HEK293T (cell line): Measurements from ENCODE around the gene MACROH2A1.
"Not testable (repeated sequence)": the region's sequence is repeated elsewhere in the genome, so short reads cannot be mapped to it uniquely, and the experiment has no call there.

Source experiments
- CTCF ChIA-PET: fragments of 350-600 bp; formaldehyde crosslinking; extraction: SDS; loops from one replicate; lab custom pipeline; 2021; ENCODE audit warnings: antibody characterized with exemption, inconsistent platforms; lab: Yijun Ruan, JAX
- POLR2A ChIA-PET: fragments of 350-600 bp; formaldehyde crosslinking; extraction: SDS; loops from one replicate; lab custom pipeline; 2020; ENCODE audit warnings: antibody characterized with exemption, inconsistent platforms; lab: Yijun Ruan, JAX
- DNase-seq: peaks from one replicate; pipeline ENCODE4 v3.0.0; 2012; ENCODE audit warnings: mixed read lengths; ENCODE audit errors: extremely low spot score
- ARNT ChIP-seq: fragments of 450-650 bp; IDR thresholded peaks from 2 replicates; pipeline ENCODE4 v1.6.1; 2017; ENCODE audit warnings: mild to moderate bottlenecking
- BHLHE40 ChIP-seq: fragments of 450-650 bp; IDR thresholded peaks from 2 replicates; pipeline ENCODE4 v1.6.1; 2016; ENCODE audit warnings: mild to moderate bottlenecking, moderate library complexity, borderline replicate concordance
- CTBP1 ChIP-seq: fragments of 450-650 bp; IDR thresholded peaks from 2 replicates; pipeline ENCODE4 v1.6.1; 2016; ENCODE audit warnings: borderline replicate concordance
- ELF4 ChIP-seq: fragments of 450-650 bp; IDR thresholded peaks from 2 replicates; pipeline ENCODE4 v1.6.1; 2017; ENCODE audit warnings: antibody characterized with exemption
- FOXA1 ChIP-seq: fragments of 450-650 bp; IDR thresholded peaks from 2 replicates; pipeline ENCODE4 v1.6.1; 2016; ENCODE audit warnings: mild to moderate bottlenecking
- FOXK2 ChIP-seq: fragments of 450-650 bp; IDR thresholded peaks from 2 replicates; pipeline ENCODE4 v1.6.1; 2016; ENCODE audit warnings: mild to moderate bottlenecking
- FOXM1 ChIP-seq: fragments of 450-650 bp; IDR thresholded peaks from 2 replicates; pipeline ENCODE4 v1.6.1; 2017; ENCODE audit warnings: mild to moderate bottlenecking, borderline replicate concordance
- HDGF ChIP-seq: fragments of 450-650 bp; IDR thresholded peaks from 2 replicates; pipeline ENCODE4 v1.6.1; 2017; ENCODE audit warnings: antibody characterized with exemption, borderline replicate concordance
- L3MBTL2 ChIP-seq: fragments of 450-650 bp; conservative IDR thresholded peaks from 2 replicates; pipeline ENCODE4 v1.6.1; 2016; ENCODE audit warnings: mild to moderate bottlenecking
- LEF1 ChIP-seq: fragments of 450-650 bp; IDR thresholded peaks from 2 replicates; pipeline ENCODE4 v1.6.1; 2017; ENCODE audit warnings: mild to moderate bottlenecking, borderline replicate concordance
- NFRKB ChIP-seq: fragments of 450-650 bp; IDR thresholded peaks from 2 replicates; pipeline ENCODE4 v1.6.1; 2016; ENCODE audit warnings: mild to moderate bottlenecking, moderate library complexity
- SP1 ChIP-seq: fragments of 450-650 bp; IDR thresholded peaks from 2 replicates; pipeline ENCODE4 v1.6.1; 2017
- SUZ12 ChIP-seq: fragments of 450-650 bp; IDR thresholded peaks from 2 replicates; pipeline ENCODE4 v1.6.1; 2016; ENCODE audit warnings: mild to moderate bottlenecking
- TARDBP ChIP-seq: fragments of 450-650 bp; IDR thresholded peaks from 2 replicates; pipeline ENCODE4 v1.6.1; 2016
- ZNF384 ChIP-seq: fragments of 450-650 bp; IDR thresholded peaks from 2 replicates; pipeline ENCODE4 v1.6.1; 2016
- TF ChIP-seq, protein P1 (sequence below): fragments of 450-650 bp; IDR thresholded peaks from 2 replicates; pipeline ENCODE4 v1.6.1; 2016

Gene MACROH2A1

DNA sequence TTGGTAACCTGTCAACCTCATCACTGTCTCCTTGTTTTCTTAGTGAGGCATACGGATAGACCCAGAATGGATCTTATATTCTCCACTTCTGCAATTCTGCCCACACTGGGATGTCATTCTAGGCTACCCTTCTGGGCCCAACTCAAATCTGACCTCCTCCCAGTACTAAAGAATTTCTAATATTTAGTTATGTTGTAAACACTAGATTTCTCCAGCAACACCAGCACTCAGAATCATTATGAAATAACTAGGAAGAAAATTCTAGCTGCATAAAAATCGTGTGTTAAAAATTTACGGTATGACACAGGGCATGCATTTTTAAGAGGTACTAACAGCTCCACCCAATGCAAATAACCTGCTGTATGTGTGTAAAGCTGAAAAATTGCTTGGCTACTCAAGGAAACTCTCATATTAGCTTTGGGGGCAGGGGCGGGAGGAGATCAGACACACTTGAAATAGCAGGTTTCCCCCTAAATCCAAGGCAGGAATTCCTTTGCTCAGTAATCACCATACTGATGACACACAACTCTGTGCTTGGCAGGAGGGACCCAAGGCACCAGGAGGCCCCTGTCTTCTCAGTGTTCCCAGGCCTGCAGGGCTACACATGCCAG is 27.3 kb downstream of the MACROH2A1 start:
- CTCF ChIA-PET, result no interaction called here
- DNase-seq, result no peak
- TF ChIP-seq FOXA1, result no peak
- TF ChIP-seq FOXK2, result no peak
- no peak for TF ChIP-seq CTBP1
- no peak for TF ChIP-seq FOXM1
- TF ChIP-seq ARNT, result no peak
- POLR2A ChIA-PET, result no interaction called here

DNA sequence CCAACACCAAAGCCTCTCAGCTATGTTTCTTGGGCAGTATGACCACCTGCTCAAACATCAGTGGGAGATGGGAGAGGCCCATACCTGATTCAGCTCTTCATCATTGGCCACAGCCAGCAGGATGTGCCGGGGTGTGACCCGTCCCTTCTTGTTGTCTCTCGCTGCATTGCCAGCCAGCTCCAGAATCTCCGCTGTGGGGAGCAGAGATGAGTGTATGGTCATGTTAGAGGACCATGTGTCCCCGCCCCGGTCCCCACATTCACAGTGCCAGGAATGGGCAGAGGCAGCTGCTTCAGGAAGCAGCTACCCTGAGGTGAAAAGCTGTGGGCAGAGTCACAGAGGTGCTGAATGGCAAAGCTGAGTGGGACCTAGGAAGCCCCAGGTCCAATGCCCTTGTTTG is 29.1 kb downstream of the MACROH2A1 start:
- TF ChIP-seq NFRKB (no peak), ARNT (no peak), L3MBTL2 (no peak), FOXA1 (no peak), CTBP1 (no peak), SP1 (no peak)
- ChIA-PET POLR2A (no interaction called here), CTCF (no interaction called here)
- no peak for DNase-seq

DNA sequence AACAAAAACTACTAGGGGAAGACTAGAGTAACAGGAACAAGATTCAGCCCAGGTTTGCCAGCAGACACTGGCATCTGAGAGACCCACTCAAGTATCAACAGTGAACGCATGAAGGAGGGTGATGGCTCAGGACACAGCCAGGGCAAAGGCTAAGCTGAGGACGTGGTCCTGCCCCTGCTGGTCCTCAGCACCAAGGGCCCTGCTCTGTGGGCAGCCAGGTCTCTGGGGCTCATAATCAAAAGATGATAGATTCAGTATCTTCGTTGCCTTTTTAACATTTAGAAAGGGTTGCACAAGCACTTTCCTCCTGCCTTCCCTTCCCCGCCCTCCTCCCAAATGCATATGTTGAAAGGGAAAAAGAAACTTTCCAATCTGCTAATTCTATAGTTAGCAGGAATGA is 31.5 kb downstream of the MACROH2A1 start:
- ChIA-PET CTCF (no interaction called here), POLR2A (no interaction called here)
- TF ChIP-seq LEF1 (no peak), ELF4 (no peak), FOXK2 (no peak), CTBP1 (no peak), SUZ12 (no peak), HDGF (no peak), NFRKB (no peak), TARDBP (no peak), SP1 (no peak), FOXA1 (no peak), BHLHE40 (no peak), ZNF384 (no peak), L3MBTL2 (no peak), ARNT (no peak), FOXM1 (no peak)
- DNase-seq, result no peak

DNA sequence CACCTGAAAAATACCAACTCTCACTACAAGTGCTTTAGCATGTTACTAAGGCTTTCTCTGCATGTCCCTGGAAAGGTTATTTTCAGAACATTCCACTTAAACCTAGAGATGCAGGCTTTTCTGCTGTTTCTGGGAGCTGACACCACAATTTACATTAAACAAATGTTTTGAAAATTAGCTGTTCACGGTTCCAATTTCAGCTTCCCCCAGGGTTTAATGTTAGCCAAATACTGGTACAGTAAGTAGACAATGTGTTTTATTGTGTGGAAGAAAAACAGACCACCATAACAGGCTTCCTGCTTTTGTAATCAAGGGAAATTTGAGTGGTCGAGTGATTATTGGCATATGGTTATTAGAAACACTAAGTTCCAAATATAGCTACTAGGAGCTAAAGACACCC is 32.0 kb downstream of the MACROH2A1 start:
- POLR2A ChIA-PET, result no interaction called here
- no peak for DNase-seq
- TF ChIP-seq TARDBP, result no peak
- TF ChIP-seq, protein P1, sequence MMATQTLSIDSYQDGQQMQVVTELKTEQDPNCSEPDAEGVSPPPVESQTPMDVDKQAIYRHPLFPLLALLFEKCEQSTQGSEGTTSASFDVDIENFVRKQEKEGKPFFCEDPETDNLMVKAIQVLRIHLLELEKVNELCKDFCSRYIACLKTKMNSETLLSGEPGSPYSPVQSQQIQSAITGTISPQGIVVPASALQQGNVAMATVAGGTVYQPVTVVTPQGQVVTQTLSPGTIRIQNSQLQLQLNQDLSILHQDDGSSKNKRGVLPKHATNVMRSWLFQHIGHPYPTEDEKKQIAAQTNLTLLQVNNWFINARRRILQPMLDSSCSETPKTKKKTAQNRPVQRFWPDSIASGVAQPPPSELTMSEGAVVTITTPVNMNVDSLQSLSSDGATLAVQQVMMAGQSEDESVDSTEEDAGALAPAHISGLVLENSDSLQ, result no peak
- TF ChIP-seq NFRKB, result no peak
- no peak for TF ChIP-seq BHLHE40
- no peak for TF ChIP-seq ZNF384
- TF ChIP-seq ELF4, result no peak
- no peak for TF ChIP-seq FOXK2
- no peak for TF ChIP-seq FOXM1
- CTCF ChIA-PET, result no interaction called here

DNA sequence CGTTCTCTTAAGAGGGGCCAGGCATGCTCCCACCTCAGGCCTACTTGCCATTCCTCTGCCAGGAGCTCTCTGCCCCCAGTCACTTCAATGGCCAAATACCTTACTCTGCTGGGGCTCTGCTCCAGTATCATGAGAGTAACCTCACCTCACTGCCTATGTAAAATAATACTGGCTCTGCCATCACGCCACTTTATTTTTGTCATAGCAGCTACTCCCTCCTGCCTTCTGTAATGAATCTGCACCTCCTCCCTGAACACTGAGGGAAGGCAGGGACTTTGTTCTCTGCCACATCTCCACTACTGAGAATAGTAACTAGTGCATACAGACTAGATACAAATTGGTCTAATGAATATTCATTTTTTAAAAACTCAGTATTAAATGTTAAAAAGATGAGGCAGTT is 33.8 kb downstream of the MACROH2A1 start:
- TF ChIP-seq SUZ12 (no peak), TARDBP (no peak), HDGF (no peak), L3MBTL2 (no peak), BHLHE40 (no peak), CTBP1 (no peak), FOXK2 (no peak)
- TF ChIP-seq, protein P1, result no peak
- POLR2A ChIA-PET, result no interaction called here

DNA sequence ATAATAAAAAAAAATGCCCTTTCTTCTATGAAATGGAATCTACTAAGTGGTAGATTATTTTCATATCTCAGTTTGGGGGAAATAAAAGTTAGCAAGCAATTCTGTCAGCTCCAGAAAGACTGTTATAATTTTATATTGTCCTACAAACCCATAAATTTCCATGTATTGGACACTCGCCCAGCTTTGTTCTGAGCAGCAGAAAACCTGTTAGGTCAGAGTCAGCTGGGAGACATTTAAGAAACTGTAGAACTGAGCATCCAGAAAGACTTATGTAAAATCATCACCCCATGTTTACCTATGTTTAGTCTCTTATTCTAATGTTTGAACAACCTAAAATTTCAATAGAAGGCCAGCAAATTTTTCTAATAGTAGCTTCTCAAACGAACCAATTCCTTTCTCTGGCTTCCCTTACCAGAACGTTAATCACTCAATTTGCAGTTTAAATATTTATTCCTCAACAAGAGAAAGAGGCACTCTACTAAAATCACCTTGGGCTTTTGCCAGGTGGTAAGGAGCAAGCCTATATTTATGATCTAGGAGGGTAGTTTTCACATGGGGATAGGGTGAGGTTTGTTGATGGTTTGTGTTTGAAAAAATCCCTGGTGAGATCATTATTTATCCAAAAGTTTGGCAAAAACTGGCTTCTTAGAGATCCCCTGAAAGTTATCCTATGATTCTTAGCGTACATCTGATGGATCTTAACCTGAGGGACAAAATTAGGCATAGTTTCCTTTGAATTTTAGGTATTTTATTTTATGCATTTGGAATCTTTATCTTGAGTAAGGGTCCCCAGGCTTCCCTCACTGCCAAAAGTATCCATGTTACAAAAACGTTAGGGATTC is 34.4 kb downstream of the MACROH2A1 start:
- POLR2A ChIA-PET, result no interaction called here
- CTCF ChIA-PET, result no interaction called here
- DNase-seq, result no peak
- TF ChIP-seq FOXM1 (no peak), BHLHE40 (no peak), TARDBP (no peak), SUZ12 (no peak), SP1 (no peak), L3MBTL2 (no peak), FOXA1 (no peak), ELF4 (no peak), HDGF (no peak), ARNT (no peak), NFRKB (no peak), CTBP1 (no peak), LEF1 (no peak), FOXK2 (no peak)
- TF ChIP-seq, protein P1, result no peak

More for the DNA sequence above, 33.8 kb downstream of the MACROH2A1 start:
- no peak for DNase-seq
- CTCF ChIA-PET, result no interaction called here

DNA sequence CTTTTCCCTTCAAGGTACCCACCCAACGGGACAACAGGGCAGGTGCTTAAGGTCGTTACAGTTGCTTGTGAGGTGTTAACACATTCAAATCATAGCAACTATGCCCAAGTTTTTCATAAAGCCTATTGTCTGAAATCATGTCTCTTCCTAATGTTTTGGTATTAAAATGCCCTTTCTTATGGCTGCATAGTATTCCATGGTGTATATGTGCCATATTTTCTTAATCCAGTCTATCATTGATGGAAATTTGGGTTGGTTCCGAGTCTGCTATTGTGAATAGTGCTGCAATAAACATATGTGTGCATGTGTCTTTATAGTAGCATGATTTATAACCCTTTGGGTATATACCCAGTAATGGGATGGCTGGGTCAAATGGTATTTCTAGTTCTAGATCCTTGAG is 35.7 kb downstream of the MACROH2A1 start:
- CTCF ChIA-PET, DNase-seq, POLR2A ChIA-PET: not testable (repeated sequence)
